HFFc6 (cell line): ENCODE measurements around the gene MRPL11. TPM values are rescaled to one million over a fixed set of nuclear protein-coding genes. Genes with fewer than 3 reads are reported as not detected.

Experiments
- DNase-seq: peaks from one replicate; pipeline ENCODE4 v3.0.0-alpha.2; 2018
- H3K27ac Mint-ChIP-seq: 2 replicates; pipeline ENCODE4 v1.8.0; 2020; ENCODE audit warnings: mild to moderate bottlenecking, mixed read lengths
- H3K27me3 Mint-ChIP-seq: 2 replicates; pipeline ENCODE4 v1.8.0; 2021; ENCODE audit warnings: mild to moderate bottlenecking, moderate library complexity, mixed read lengths; ENCODE audit not compliant: insufficient read depth
- H3K36me3 Mint-ChIP-seq: 2 replicates; pipeline ENCODE4 v1.8.0; 2021; ENCODE audit warnings: low read depth, mixed read lengths
- H3K4me1 Mint-ChIP-seq: 2 replicates; pipeline ENCODE4 v1.8.0; 2020; ENCODE audit warnings: low read depth, mixed read lengths
- H3K4me3 Mint-ChIP-seq: 2 replicates; pipeline ENCODE4 v1.8.0; 2020; ENCODE audit warnings: mild to moderate bottlenecking, moderate library complexity, mixed read lengths
- H3K9me3 Mint-ChIP-seq: 2 replicates; pipeline ENCODE4 v1.8.0; 2020; ENCODE audit warnings: mild to moderate bottlenecking, mixed read lengths
- CTCF ChIP-seq: fragments of 200-600 bp; sonication (generic); IDR thresholded peaks from 2 replicates; pipeline ENCODE4 v1.5.0; 2021; ENCODE audit warnings: antibody characterized with exemption, mild to moderate bottlenecking
- total RNA-seq, 6 experiments: library from RNA; stranded (reverse); fragmentation: NEBNext Ultra II Directional; extraction: Animal tissue kit (Norgen Biotek cat#: 25700); gene quantifications; 2 replicates in 1 of 6; 3 replicates in 5 of 6; pipeline ENCODE4 v1.2.3, GENCODE V29; 2021

MRPL11 gene
- total RNA-seq, 6 experiments from 2014 or later = 55.6 to 74.1 (median 67.6) TPM

DNA sequence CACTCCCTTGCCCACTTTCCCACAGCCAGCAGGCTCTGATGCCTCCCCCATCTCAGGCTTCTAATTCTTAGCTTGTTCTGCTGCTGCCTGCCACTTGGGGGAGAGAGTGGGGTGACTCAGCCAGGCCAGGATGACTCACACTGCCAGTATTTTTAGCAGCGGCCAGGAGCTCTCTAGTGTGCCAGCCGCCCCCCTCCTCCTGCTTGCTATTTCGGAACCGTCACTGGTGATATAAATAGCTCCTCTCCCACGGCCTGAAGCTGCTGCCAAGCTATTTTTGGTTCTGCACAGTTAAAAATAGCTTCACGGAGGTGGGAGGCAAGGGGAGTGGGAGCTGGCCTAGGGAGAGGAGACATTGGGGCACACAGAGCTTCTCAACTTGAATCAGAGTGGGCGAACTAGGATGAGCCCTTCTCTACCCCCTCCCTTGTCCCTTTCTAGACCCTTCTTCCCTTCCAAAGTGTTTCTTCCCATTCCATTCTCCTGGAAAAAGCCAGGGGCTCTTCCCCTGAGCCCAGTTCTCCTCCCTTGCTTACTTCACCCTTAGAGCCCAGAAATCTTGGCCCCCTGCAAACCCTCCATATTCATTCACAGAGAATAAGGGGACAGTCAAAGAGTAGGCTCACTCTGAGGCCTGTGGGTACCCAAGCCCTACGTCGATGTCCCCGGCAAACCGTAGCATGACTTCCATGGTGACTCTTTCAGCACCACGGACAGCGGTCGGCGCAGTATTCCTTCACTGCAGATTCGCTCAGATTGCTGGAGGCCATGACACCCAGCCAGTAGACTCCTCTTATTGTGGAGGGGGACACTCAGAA, 20.3 kb downstream of the MRPL11 start:
- TF ChIP-seq CTCF = peak; percentile 69
- peaks cover 4% of the 10 kb centered on the region; the same call in 1 of the 2 replicates for H3K36me3 Mint-ChIP-seq
- H3K4me1 Mint-ChIP-seq = peaks cover 32% of the 10 kb centered on the region
- H3K27ac Mint-ChIP-seq = peak overlapping the region; percentile 68
- H3K27me3 Mint-ChIP-seq = peaks cover 18% of the 10 kb centered on the region
- peak overlapping the region; percentile 71 for H3K4me3 Mint-ChIP-seq
- peak; percentile 97 for DNase-seq
- H3K9me3 Mint-ChIP-seq = peaks cover 6% of the 10 kb centered on the region; the same call in 1 of the 2 replicates

DNA sequence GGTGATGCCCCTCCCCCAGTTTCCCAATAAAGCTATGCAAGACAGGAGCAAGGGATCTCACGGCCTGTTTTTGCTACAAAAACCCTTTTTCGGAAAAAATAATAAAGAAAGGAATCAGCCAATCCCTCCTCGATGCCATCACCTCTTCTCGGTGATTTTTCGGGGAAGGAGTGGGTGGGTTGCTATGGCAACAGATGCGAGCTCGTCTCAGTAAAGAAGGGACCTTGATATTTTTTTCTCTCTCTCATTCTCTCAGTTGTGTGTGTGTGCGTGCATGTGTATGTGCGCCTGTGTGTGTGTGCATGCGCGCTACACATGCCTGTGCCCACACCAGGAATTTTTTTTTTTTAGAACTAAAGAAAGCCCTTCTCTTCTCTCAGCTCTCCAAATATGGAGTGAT, 21.6 kb downstream of the MRPL11 start:
- Mint-ChIP-seq H3K27me3 (peaks cover 18% of the 10 kb centered on the region), H3K4me1 (peaks cover 32% of the 10 kb centered on the region), H3K27ac (no peak overlapping the region), H3K36me3 (peaks cover 4% of the 10 kb centered on the region; the same call in 1 of the 2 replicates), H3K4me3 (no peak overlapping the region), H3K9me3 (peaks cover 6% of the 10 kb centered on the region; the same call in 1 of the 2 replicates)
- no peak for DNase-seq
- no peak for TF ChIP-seq CTCF

DNA sequence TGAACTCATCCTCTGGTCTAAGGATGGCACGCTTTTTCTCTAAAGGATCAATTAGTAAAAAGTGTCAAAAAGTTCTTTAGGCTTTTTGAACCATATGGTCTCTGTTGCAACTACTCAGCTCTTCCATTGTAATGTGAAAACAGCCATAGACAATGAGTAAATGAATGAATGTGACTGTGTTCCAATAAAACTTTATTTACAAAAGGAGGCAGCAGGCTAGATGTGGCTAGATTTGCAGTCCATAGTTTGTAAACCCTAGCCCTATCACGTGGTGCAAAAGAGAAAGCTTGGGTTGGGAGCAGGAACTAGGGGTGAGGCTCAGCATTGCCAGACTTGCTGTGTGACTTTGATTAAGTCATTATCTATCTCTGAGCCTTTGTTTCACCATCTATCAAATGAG, 23.2 kb downstream of the MRPL11 start:
- TF ChIP-seq CTCF = no peak
- H3K9me3 Mint-ChIP-seq = peaks cover 6% of the 10 kb centered on the region; the same call in 1 of the 2 replicates
- H3K27me3 Mint-ChIP-seq = peaks cover 16% of the 10 kb centered on the region
- H3K27ac Mint-ChIP-seq = no peak overlapping the region
- peaks cover 4% of the 10 kb centered on the region; the same call in 1 of the 2 replicates for H3K36me3 Mint-ChIP-seq
- H3K4me1 Mint-ChIP-seq = peaks cover 32% of the 10 kb centered on the region
- no peak for DNase-seq
- no peak overlapping the region for H3K4me3 Mint-ChIP-seq

- Mint-ChIP-seq H3K27ac (no peak overlapping the region), H3K4me3 (no peak overlapping the region), H3K4me1 (peaks cover 31% of the 10 kb centered on the region), H3K9me3 (peaks cover 6% of the 10 kb centered on the region; the same call in 1 of the 2 replicates), H3K27me3 (peaks cover 15% of the 10 kb centered on the region), H3K36me3 (peaks cover 4% of the 10 kb centered on the region; the same call in 1 of the 2 replicates)
- no peak for DNase-seq
- TF ChIP-seq CTCF = no peak
Measured at GRCh38 chr11:66414120-66414934, 24.3 kb downstream of the MRPL11 start.

DNA sequence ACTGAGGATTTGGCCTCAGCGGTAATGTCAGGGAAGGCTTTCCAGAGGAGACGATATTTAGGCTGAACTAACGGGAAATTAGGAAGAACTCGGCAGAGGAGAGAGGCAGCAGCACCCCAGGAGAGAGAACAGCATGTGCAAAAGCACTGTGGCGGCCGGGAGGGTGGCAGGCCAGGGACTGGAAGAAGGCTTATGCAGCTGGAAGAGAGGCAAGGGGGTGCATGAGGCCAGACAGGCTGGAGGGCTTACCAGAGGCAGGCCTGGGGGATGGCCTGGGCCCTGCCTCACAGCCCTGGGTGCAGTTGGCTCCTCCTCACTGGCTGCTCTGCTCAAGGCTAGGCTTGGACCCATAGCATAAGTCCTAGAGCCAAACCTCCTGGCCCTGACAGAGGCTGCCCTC, 25.5 kb downstream of the MRPL11 start:
- TF ChIP-seq CTCF = no peak
- DNase-seq = no peak
- Mint-ChIP-seq H3K4me3 (no peak overlapping the region), H3K36me3 (no peaks in the 10 kb centered on the region), H3K27me3 (peaks cover 13% of the 10 kb centered on the region), H3K4me1 (peaks cover 19% of the 10 kb centered on the region), H3K9me3 (no peaks in the 10 kb centered on the region), H3K27ac (no peak overlapping the region)
